GM19239 (cell line): ENCODE results near the gene SMIM21.

Experiments used
- DNase-seq: peaks from one replicate; pipeline ENCODE4 v3.0.0; 2011; ENCODE audit warnings: low spot score; ENCODE audit not compliant: insufficient read length
- FAIRE-seq: peaks from 2 replicates; lab custom pipeline; 2011; peaks lifted over from hg19 to GRCh38; lab: Jason Lieb, UNC

The SMIM21 gene

DNA sequence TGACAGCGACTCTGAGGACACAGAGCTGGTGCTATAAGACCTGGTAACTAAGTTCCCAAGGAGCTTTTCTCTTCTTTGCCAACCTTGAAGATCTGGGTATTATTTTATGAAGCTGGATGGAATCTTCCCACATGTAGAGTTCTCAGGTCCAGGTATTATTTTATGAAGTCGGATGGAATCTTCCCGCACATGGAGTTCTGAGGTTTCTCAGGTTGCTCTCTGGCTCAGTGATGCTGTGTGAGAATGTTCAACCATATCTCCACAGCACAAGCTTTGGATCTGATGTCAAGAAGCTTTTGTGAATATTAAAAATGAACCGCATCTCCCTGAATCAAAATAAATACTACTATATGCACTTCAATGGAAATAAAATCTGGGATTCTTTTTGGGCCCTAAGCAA, at the start of gene SMIM21:
TSS of gene SMIM21 (minus strand) at position 101 of the 400 bp plus-strand sequence. CDS start 140 bp downstream, outside the sequence.
- FAIRE-seq = no peak
- no peak for DNase-seq

DNA sequence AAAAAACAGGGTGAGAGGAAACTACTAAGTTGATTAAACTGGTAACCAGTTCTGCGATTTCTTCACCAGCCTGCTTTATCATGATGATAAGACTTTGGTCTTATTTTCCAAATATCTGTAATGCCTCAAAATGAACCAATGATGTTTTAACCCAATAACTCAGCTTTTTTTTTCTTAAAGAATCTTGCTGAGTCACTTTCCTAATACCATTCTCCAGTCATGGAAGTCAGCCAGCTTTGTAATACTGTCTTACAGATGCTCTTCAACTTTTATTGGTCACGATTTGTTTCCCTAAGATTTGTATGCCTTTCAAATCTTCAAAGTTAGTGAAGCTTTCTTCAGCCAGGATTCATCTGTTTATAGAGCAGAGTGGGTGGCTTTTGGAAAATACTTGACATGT, 47.7 kb upstream of the SMIM21 start:
- DNase-seq (no peak), FAIRE-seq (no peak)

DNA sequence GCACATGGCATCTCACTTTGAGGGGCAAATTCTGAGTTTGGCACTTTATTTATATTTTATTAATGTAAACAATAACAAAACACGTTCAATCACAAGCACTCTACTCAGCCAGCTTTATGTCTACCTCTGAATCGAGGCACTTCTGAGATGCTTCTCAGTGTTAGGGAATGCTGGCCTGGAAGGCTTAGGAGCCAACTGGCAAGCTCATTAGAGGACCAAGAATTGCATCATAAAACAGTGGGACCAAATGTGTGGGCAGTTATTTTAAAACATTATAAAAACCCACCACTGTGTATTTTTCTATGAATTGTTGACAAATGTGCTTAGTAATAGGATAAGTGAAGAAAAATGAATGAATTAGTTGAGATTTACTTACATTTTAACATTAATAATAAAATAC, 46.8 kb upstream of the SMIM21 start:
- DNase-seq = no peak
- FAIRE-seq = no peak

DNA sequence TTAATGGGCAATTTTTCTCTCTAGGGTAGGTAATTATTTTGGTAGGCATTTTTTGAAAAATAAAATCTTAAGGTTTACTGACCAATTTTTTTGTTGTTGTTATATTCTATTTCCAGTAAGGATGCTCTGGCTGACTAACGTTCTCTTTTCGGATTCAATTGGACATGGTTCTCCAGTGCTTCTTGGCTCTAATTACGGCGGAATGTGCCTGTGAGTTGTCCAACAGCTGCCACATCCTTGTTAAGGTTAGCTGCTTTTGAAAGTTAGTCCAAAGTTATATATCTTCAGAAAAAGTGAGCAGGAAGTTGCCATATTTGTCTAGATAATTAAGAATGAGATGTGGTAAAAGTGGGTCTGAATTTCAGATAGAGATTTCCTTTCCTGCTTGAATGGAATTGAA, 45.8 kb upstream of the SMIM21 start:
- FAIRE-seq (no peak), DNase-seq (no peak)

DNA sequence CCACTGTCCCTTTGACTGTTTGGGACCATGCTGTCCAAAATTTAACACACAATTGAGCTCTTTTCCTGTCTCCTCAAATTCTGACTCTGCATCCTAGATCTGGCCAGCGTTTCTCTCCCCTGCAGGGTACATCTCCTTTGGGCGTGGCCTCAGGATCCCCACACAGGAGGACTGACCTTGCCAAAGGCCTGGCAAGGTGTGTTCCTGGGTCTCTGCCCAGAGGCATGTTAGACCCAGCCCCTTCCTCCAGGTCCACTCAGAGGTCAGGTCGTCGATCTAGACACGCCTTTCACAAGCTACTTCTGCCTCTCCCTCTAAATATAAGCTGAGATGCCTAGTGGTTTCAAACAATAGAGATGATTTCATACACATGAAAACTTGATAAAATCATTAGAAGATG, 45.4 kb upstream of the SMIM21 start:
- FAIRE-seq (no peak), DNase-seq (no peak)

DNA sequence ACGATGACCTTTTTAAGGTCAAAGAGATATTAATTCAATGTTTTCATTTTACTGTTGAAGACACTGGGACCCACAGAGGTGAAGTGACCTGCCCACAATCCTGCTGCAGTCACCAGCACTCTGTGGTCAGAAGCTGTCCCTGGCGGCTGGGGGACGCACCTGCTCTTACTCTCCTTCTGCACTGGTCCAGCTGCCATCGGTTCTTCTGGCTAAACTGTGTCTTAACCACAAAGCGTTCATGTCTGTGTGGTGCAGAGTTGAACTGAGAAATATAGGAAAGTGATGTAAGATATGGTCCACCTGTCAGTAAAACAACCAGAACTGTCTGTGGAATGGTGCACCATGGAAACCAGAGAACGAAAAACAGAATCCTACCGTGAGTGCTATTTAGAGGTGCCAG, 44.9 kb upstream of the SMIM21 start:
- DNase-seq = no peak
- FAIRE-seq = no peak

DNA sequence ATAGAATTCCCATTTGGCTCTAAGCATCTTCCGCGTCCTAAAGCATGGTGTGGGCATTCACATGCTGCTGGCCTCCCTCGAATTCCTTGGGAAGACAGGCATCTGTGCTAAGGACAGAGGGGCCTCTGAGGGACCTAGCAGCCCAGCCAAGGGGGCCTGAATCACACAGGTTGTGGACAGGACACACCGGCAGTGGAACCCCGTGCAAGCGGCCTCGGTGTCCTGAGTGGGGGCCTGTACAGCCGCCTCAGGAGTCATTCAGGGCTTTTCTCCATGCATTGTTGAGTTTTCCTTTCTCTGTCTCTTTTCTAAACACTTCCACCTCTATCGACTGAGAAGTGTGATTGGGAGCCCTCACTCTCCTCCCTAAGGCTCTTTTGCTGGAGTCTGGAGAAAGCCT, 44.3 kb upstream of the SMIM21 start:
- FAIRE-seq = no peak
- no peak for DNase-seq

DNA sequence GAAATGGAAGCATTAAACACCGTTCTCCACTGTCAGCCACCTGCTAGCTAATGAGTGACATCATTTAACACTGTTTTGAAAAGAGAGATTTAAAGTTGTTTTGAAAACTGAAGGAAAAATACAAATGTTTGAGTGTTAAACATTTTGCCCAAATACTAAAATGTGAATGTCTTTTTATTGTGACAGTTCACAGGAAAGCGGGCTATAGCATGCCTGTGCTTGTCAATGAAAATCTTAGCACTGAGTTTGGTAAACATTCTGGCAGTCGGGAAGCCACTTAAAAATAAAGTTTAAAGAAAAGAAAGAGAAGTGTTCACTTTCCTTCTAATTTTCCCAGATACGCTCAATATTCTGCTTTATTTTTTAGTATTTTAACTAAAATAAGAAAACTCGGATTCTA, 40.3 kb upstream of the SMIM21 start:
- DNase-seq (no peak), FAIRE-seq (no peak)

DNA sequence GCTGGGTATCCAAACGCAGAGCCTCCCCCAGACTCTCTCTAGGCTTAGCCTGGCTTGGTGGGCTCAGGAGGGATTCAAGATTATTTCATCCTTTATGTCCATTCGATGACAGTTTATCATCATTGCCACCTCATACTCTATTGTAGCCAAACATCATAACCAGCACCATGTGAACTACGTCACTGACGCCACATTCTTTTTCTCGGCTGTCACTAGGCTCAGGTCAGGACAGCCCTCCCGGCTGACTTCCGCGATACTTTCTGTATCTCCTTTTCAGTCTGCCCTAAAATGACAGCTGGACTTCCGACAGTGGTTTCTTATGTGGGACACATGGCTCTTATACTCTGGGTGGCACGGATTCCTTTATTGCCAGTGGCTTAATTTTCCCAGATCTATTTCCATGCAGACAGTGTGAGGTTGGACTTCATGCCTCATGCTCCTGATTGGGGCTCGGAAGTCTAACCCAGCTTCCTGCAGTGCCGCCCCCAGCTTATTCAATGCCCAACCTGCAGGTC, 39.8 kb upstream of the SMIM21 start:
- DNase-seq = no peak
- no peak for FAIRE-seq

DNA sequence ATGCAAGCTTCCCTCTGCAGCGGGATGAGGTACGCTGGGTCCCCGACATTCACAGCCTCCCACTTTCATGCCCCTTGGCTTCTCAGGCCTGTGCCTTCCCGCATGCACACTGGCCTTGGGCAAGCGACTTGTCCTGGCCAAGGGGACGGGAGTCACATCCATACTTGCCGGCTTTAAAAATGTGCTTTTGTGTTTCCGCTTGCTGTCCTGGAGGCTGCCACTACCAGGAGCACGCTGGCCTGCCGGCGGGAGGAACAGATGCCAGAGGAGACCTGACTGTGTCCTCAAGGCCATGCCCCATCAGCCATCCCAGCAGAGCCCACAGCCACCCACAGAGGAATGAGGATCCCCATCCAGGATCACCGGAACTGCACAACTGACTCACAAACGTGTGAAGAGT, 36.9 kb upstream of the SMIM21 start:
- DNase-seq = no peak

DNA sequence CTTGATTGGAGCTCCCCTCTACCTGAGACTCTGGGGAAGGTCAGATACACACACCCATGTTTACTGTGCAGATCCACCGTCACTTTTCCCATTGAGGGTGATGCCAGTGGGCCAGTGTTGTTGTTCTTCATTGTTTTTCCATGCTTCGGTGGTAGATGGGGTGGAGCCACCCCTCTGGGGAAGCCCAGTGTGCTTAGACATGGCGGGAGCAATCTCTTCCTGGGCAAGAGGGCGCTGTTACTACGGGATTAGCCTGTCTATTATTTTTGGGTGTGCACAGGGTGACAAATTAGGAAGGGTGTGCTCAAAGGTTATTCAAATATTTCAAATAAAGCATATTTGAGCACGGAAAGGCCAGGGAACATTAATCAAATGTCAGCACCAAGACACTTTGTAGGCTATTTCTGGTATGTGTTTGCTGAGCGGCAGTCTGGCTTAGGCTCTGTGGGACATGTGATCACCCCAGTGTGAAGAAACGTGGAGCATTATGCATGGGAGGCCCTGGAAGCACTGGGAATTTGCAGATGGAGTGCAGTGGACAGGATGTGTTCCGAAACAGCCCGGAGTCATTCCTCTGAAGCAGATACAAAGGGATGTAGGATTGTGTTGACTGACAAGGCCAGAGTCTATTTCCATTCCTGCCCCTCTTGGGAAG, 34.8 kb upstream of the SMIM21 start:
- DNase-seq (no peak), FAIRE-seq (no peak)

More for the DNA sequence above, 36.9 kb upstream of the SMIM21 start:
- no peak for FAIRE-seq

DNA sequence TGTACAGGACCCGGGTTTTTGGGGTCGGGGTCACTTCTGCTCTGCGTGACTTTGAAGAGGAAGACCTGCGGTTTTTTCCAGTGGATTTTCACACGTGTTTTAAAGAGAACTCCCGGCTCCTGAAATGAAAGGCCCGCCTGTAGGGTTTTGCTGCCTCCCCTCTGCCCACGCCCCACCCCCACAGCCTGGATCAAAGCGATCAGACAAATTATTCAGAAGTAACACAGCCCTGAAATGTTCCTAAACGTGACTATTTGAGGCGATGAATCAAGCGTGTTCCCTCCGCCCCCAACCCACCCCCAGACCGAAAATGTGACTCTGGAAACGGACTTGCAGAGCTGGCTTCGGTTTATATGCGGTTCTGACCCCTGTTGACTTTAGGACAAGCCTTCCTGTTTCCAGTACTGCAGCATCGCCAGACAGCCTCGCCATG, 28.7 kb upstream of the SMIM21 start:
- DNase-seq (no peak), FAIRE-seq (no peak)

DNA sequence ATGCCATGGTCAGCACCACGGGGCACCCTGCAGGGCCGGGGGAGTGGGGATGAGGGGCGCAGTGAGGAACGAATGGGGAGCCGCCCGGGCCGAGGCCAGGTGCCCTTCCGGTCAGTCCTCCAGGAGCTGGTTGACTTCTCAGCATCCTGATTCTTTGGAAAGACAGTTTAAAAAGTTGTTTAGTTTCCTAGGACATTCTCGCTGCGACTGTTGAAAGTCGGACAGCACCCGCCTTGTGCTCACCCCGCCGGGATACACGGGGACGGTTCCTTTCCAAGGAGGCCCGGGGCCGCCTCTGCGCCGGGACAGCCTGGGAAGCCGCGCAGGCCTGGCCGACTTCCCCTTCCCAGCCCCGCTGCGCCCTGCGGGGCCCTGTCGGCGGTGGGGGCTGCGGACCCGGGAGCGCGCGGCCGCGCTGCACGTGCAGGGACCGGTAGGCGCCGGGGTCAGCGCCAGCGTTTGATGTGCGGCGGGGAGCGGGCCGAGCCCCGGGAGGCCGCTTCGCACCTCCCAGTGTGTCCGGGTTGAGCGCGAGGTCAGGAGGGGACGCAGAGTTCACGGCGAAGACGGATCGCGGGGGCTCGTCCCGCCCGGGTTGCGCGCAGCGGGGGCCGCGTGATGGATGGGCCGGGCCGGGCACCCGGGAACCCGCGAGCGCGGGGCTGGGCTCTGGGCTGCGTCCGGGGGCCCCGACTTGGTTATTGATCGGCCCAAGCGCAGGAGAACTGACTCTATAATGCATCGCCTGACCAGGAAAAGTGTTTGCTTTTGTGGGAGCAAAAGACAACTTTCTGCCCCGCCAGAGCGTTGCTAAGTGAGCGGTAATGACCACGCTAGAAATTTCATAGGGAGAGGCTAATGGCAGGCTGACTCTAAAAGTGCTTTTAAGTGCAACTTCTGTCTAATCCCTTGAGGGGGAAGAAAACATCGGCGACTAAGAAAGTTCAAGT, 28.0 kb upstream of the SMIM21 start:
- DNase-seq (no peak), FAIRE-seq (no peak)

DNA sequence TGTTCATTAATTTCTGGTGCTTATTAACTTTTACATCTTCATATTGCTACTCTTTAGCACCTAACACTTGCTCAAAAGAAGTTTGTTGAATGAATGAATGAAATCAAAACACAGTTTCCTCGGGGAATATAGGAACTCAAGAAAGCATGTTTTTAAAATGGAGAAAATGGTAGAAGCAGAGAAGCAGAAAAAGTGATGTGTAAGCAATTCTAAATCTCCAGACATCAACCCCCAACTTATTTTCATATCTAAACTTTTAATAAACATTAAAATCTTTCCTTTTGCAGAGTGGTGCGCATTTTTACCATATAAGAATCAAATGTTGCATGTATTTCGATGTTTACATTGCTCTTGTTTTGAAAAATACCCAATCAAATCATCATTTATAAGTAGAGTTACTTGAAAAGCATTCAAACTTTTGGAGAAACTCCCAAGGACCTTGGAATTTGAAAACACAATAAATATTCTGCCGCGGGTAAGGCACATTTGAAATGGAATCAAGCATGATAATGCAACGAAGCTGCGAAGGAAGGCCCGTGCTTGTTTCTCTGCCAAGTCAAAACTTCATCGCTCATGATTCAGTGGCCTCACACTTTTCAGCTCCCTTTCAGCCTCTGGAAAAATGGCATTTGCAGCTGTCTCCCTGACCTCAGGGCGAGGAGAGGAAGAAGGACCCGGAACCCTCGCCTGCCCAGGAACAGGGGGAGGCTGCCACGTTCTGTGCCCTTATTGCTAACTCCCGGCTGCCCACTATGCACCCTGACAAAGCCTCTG, 26.7 kb upstream of the SMIM21 start:
- FAIRE-seq = no peak

DNA sequence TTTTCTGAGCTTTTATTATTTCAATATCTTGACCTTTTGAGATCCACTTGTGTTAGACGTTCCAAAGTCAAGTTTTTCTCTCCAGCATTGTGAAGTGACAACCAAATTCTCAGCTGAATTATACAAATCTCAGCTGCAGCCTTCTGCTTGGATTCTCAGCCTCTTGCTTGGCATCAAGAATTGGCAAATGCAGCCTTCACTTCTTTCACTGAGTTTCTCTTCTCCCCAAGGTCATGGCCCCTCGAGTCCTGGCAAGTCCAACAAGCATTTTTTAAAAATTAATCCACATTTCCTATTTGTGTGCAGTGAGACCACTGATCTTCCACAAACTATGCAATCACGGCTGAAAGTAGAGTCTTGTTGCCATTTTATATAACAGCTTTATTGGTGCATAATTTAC, 23.4 kb upstream of the SMIM21 start:
- FAIRE-seq = no peak
- DNase-seq = no peak

More for the DNA sequence above, 26.7 kb upstream of the SMIM21 start:
- DNase-seq = no peak

DNA sequence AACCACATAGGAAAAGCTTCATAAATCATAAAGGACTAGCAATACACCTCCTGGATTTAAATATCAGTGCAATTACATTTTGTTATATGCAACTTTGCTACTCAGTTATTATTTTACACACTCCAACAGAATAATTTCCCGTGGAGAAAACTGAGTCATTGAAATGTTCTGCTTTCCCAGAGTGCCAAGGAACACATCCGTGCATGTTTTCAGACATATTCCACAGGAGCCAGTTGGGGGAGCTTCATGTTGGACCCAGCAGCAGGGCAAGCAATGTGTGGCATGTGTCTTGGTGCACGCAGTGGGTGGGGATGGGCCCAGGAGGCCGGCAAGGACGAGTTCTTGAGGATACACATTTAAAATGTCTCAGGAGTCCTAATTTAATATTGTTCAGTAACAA, 14.4 kb upstream of the SMIM21 start:
- no peak for DNase-seq
- no peak for FAIRE-seq

DNA sequence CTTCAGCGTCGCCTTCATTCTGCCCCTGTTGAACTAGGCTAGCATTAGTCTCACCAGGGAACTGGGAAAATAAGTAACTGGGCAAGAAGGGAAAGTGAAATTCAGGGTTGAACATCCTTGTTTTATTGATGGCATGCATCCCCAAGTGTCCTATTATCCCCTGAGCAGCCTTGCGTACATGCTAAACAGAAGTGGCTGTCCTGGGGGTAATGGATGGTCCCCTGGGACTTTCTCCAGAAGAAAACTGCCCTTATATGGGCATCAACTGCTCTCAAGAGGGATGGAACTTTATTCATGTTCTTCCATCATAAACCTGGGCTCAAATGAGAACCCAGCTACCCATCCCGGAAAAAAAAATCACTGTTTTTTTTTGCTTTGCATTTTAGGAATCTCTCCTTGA, 11.8 kb upstream of the SMIM21 start:
- no peak for FAIRE-seq
- no peak for DNase-seq

DNA sequence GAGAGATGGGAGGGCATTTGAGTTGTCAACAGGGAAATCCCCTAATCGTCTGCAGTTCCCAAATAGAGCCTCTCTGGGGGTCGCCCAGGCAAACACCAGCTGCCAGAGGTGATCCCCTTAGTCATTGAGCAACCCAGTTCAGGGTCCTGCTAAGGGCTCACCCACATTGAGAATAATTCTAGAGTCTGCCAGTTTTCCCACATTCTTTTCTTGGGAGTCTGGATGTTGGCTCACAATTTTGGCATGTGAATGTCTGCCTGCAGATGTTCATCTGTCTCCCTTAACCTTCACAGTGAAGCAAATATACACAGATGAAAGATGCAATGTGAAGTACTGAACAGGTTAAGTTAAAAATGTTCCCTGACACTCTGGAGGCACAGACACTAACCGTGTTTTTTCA, 11.4 kb upstream of the SMIM21 start:
- FAIRE-seq (no peak), DNase-seq (no peak)

DNA sequence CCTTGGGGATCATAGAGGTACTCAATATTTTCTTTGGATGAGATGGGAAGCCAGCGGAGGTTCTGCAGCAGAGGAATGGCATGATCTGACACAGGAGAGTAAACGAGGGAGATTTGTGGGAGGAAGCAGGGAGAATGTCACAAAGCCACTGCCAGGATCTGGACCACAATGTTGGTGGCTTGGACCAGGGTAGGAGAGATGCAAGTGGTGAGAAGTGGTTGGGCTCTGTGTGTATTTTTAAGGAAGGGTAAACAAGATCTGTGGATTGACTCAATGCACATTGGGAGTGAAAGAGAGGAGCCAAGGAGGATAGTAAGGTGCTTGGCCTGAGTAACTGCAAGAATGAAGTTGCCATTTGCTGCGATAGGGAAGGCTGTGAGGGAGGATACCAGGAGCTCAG, 10.5 kb upstream of the SMIM21 start:
- FAIRE-seq (no peak), DNase-seq (no peak)

DNA sequence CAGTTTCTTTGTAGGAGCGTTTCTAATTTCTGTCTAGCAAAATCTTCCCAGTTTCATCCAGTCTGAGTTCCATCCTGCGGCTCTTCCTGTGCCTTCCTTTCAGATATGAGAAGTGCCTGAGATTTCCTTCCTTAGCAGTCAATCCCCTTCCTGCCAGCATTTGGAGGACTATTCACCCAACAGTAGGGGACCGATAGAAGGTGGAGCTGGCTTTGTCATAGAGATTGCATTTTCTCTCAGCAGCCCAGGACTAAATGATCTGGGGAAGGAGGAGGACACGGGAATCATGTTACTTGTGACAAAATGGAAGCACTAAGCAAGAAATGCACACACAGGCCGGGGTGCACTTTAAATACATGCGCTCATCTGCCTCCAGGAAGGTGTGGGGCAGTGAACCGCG, 5.6 kb upstream of the SMIM21 start:
- DNase-seq (no peak), FAIRE-seq (no peak)

DNA sequence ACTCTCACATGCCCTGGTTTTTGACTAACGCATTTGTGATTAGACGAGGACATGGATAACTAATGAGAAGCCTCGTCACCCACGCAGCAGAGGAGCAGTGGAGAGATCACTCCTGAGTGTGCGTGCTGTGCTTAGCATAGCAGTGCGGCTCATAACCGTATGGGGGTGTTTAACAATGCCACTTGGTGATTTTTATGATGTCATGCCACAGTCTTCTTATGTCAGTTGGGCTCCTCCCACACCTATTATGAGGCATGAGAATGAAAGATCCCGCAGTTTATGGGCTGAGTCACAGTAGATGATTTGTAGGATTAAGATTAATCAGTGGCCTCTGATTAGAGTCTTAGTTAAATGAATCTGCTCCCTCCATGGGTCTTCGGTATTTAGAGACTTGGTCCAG, 2.5 kb upstream of the SMIM21 start:
- DNase-seq = no peak
- no peak for FAIRE-seq
